GM13976 (cell line): ENCODE results near the gene CHURC1.
"Not testable (repeated sequence)": the region's sequence is repeated elsewhere in the genome, so short reads cannot be mapped to it uniquely, and the experiment has no call there.

Experiments
- DNase-seq: peaks from one replicate; pipeline ENCODE4 v3.0.0; 2012; ENCODE audit warnings: low spot score
- in situ Hi-C: fragments of 300-500 bp; cut with MboI; formaldehyde crosslinking; loops from one replicate; pipeline ENCODE4 v1.12.0; 2022; ENCODE audit warnings: low sequenced_read_pairs, mixed read lengths, inconsistent platforms; ENCODE audit not compliant: unreplicated experiment
- TF ChIP-seq, protein P1 (sequence below): IDR thresholded peaks from 2 replicates; pipeline ENCODE4 v1.5.1; 2012; ENCODE audit warnings: borderline replicate concordance, mild to moderate bottlenecking; ENCODE audit not compliant: insufficient read depth; ENCODE audit errors: extremely low read depth, missing control alignments, control extremely low read depth

CHURC1 gene

DNA sequence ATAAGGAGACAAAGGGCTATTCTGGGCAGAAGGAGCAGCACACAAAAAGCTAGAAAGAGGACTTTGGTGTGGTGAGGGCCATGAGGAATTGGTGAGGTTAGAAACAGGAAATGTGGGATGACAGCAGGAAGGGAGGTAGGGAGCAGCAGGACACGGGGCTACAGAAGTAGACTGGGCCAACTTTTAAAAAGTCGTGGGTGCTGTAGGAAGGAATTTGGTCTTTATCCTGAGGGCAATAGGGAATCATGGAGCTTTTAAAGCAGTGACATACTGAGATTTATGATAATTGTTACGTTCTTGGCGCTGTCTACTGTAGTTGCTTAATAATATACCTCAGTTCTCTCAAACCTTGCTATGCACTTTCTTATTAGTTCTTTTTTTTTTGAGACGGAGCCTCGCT is 8.2 kb upstream of the CHURC1 start:
- in situ Hi-C loops: no loop called here
- no peak for DNase-seq
- TF ChIP-seq, protein P1, sequence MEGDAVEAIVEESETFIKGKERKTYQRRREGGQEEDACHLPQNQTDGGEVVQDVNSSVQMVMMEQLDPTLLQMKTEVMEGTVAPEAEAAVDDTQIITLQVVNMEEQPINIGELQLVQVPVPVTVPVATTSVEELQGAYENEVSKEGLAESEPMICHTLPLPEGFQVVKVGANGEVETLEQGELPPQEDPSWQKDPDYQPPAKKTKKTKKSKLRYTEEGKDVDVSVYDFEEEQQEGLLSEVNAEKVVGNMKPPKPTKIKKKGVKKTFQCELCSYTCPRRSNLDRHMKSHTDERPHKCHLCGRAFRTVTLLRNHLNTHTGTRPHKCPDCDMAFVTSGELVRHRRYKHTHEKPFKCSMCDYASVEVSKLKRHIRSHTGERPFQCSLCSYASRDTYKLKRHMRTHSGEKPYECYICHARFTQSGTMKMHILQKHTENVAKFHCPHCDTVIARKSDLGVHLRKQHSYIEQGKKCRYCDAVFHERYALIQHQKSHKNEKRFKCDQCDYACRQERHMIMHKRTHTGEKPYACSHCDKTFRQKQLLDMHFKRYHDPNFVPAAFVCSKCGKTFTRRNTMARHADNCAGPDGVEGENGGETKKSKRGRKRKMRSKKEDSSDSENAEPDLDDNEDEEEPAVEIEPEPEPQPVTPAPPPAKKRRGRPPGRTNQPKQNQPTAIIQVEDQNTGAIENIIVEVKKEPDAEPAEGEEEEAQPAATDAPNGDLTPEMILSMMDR: no peak

DNA sequence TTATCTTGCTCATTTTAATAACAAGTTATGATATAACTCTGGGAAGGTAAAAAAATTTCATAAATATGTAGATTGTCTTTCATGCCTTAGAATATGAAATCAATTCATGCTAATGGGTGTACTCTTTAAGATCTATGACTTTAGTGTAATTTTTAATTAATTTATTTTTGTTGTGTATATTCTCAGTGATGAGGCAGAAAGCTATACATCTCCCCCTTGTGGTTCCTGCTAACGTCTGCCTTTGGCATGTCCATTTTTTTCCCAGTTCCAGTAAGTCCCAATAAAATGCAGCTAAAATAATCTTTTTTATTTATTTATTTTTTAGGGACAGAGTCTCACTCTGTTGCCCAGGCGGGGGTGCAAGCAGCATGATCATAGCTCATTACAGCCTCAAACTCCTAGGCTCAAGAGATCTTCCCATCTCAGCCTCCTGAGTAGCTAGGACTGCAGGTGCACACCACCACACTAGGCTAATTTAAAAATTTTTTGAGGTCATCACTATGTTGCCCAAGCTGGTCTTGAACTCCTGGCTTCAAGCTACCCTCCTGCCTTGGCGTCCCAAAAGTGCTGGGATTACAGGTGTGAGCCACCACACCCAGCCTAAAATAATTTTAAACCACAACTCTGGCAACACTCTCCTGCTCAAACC is 3.3 kb upstream of the CHURC1 start:
- TF ChIP-seq, protein P1: peak; percentile 32
- in situ Hi-C loops: no loop called here
- no peak for DNase-seq

DNA sequence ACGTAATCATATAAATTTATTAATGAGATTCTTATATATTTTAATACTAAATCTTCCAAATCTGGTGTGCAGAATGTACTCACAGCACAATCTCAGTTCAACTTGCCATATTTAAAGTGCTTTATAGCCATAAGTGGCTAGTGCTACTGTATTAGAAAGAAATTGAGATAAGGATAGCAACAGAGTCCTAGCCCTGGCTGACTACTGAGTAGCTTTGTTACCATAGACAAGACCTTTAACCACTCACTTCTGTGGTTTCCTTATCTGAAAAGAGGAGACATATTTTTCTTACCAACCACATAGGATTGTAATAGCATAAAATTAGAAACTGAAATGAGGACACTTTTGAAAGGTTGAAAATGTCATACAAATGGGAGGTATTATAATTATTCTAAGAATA is 2.0 kb upstream of the CHURC1 start:
- TF ChIP-seq, protein P1: no peak
- DNase-seq: no peak
- in situ Hi-C loops: no loop called here

DNA sequence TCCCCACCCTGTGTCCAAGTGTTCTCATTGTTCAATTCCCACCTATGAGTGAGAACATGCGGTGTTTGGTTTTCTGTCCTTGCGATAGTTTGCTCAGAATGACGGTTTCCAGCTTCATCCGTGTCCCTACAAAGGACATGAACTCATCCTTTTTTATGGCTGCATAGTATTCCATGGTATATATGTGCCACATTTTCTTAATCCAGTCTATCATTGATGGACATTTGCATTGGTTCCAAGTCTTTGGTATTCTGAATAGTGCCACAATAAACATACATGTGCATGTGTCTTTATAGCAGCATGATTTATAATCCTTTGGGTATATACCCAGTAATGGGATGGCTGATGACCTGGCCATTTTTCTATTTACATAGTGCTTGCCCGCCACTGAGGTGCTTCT is 778 bp upstream of the CHURC1 start:
- DNase-seq, in situ Hi-C loops: not testable (repeated sequence)

DNA sequence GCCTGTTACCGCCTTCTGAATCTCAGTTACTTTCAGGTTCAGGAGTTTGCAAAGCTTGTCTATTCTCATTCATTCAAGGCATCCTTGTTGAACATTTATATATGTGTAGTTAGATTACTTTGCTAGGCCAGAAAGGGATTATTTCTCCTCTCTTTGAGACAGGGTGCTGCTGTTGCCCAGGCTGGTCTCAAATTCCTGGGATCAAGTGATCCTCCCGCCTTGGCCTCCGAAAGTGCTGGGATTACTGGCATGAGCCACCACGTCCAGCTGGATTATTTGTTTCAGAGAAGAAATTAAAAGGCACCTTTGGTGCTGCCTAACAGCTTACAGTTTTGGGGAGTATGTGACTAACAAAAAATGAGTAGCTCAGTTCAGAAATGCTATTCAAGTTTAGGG is 772 bp downstream of the CHURC1 start:
- DNase-seq: no peak
- TF ChIP-seq, protein P1: no peak
- in situ Hi-C loops: no loop called here

DNA sequence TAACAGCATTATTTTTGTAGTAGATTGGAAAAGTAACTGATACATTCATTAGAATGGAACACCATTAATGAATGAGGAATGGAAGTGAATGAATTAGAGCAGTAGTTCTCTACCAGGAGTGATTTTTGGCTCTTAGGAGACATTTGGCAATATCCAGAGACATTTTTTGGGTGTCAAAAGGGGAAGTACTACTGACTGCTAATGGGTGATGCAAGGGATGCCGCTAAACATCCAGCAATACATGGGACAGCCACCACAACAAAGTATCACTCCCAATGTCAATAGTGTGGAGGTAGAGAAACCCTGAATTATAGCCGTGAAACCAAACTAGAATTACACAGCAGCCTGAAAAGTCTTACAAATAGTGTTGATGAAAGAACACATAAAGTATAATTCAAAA is 1.5 kb downstream of the CHURC1 start:
- TF ChIP-seq, protein P1: no peak
- in situ Hi-C loops: no loop called here
- DNase-seq: no peak

DNA sequence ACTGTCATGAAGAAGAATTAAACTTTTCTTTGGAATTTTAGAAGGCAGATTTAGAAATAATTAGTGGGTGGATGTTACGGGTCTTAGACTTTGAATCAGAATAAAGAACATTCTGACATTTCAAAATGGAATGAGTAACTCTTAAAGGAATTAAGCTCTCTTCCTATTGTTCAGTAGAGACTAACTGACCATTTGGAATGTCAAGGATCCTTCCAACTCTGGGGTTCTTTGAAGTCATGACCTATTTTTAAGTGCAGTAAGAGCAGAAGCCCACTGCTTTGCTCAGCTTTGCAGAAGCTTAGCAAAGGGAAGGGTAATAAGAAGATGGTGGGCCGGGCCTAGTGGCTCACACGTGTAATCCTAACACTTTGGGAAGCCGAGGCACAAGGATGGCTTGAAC is 4.0 kb downstream of the CHURC1 start:
- TF ChIP-seq, protein P1: no peak
- DNase-seq: no peak
- in situ Hi-C loops: no loop called here
